H9 (cell line): ENCODE data around the gene ANKMY2. TPM values are rescaled to one million over a fixed set of nuclear protein-coding genes. Genes with fewer than 3 reads are reported as not detected.

Experiments
- DNase-seq: peaks from one replicate; pipeline ENCODE4 v3.0.0-alpha.2; 2017
- H2AFZ ChIP-seq: one replicate; pipeline ENCODE4 v1.6.1; 2013; ENCODE audit warnings: mild to moderate bottlenecking, low read length, control low read depth, moderate library complexity
- H2AK5ac ChIP-seq: 2 replicates; pipeline ENCODE4 v1.6.1; 2013; ENCODE audit warnings: low read length, control low read depth, mixed read lengths; ENCODE audit not compliant: insufficient read length
- H2BK120ac ChIP-seq: one replicate; pipeline ENCODE4 v1.6.1; 2013; ENCODE audit warnings: low read depth, mild to moderate bottlenecking, low read length, control low read depth, inconsistent platforms; ENCODE audit not compliant: poor library complexity, severe bottlenecking
- H2BK12ac ChIP-seq: 2 replicates; pipeline ENCODE4 v1.6.1; 2013; ENCODE audit warnings: low read length, control low read depth, mixed read lengths, low read depth; ENCODE audit not compliant: insufficient read length
- H2BK15ac ChIP-seq: 2 replicates; pipeline ENCODE4 v1.6.1; 2013; ENCODE audit warnings: low read depth, low read length, control low read depth
- H2BK20ac ChIP-seq: one replicate; pipeline ENCODE4 v1.6.1; 2013; ENCODE audit warnings: low read depth, mild to moderate bottlenecking, low read length, control low read depth, inconsistent platforms; ENCODE audit not compliant: poor library complexity, severe bottlenecking
- H2BK5ac ChIP-seq: 2 replicates; pipeline ENCODE4 v1.6.1; 2013; ENCODE audit warnings: low read length, control low read depth, mixed read lengths; ENCODE audit not compliant: insufficient read length
- H3K14ac ChIP-seq: 2 replicates; pipeline ENCODE4 v1.6.1; 2013; ENCODE audit warnings: low read length, control low read depth; ENCODE audit not compliant: insufficient read depth
- H3K18ac ChIP-seq: 2 replicates; pipeline ENCODE4 v1.6.1; 2013; ENCODE audit warnings: low read depth, mild to moderate bottlenecking, mixed read lengths, low read length, control low read depth; ENCODE audit not compliant: insufficient read length
- H3K23ac ChIP-seq: 2 replicates; pipeline ENCODE4 v1.6.1; 2013; ENCODE audit warnings: low read length, control low read depth, mixed read lengths, low read depth; ENCODE audit not compliant: insufficient read length
- H3K23me2 ChIP-seq: 2 replicates; pipeline ENCODE4 v1.6.1; 2013; ENCODE audit warnings: low read depth, mild to moderate bottlenecking, mixed read lengths, low read length, control low read depth; ENCODE audit not compliant: insufficient read length, poor library complexity, severe bottlenecking
- H3K27ac ChIP-seq: 2 replicates; pipeline ENCODE4 v1.5.1; 2013; ENCODE audit warnings: low read length, control low read depth, mixed read lengths, low read depth; ENCODE audit not compliant: insufficient read length
- H3K27me3 ChIP-seq: 2 replicates; pipeline ENCODE4 v1.6.1; 2013; ENCODE audit warnings: low read length, control low read depth, inconsistent platforms; ENCODE audit not compliant: insufficient read depth
- H3K4ac ChIP-seq: 2 replicates; pipeline ENCODE4 v1.6.1; 2013; ENCODE audit warnings: low read depth, mild to moderate bottlenecking, control low read depth, inconsistent platforms, low read length, moderate library complexity
- H3K4me1 ChIP-seq: 2 replicates; pipeline ENCODE4 v1.6.1; 2013; ENCODE audit warnings: low read length, control low read depth, inconsistent platforms; ENCODE audit not compliant: insufficient read depth
- H3K4me2 ChIP-seq: 2 replicates; pipeline ENCODE4 v1.6.1; 2013; ENCODE audit warnings: low read length, control low read depth, mixed read lengths; ENCODE audit not compliant: insufficient read length, insufficient read depth
- H3K56ac ChIP-seq: 2 replicates; pipeline ENCODE4 v1.6.1; 2013; ENCODE audit warnings: low read depth, mild to moderate bottlenecking, mixed read lengths, low read length, control low read depth; ENCODE audit not compliant: insufficient read length
- H3K79me1 ChIP-seq: 2 replicates; pipeline ENCODE4 v1.6.1; 2013; ENCODE audit warnings: low read depth, mild to moderate bottlenecking, moderate library complexity, low read length, control low read depth, inconsistent platforms; ENCODE audit not compliant: insufficient read depth, poor library complexity, severe bottlenecking
- H3K79me2 ChIP-seq: 2 replicates; pipeline ENCODE4 v1.6.1; 2013; ENCODE audit warnings: low read length, control low read depth, inconsistent platforms; ENCODE audit not compliant: insufficient read depth
- H3K9ac ChIP-seq: 2 replicates; pipeline ENCODE4 v1.6.1; 2013; ENCODE audit warnings: low read length, control low read depth, mixed read lengths; ENCODE audit not compliant: insufficient read length; ENCODE audit errors: extremely low read depth
- H3K9me3 ChIP-seq: one replicate; pipeline ENCODE4 v1.6.1; 2013; ENCODE audit warnings: low read depth, low read length, inconsistent platforms; ENCODE audit not compliant: control insufficient read depth
- H3T11ph ChIP-seq: one replicate; pipeline ENCODE4 v1.6.1; 2013; ENCODE audit warnings: mild to moderate bottlenecking, low read length, control low read depth, inconsistent platforms
- H4K20me1 ChIP-seq: one replicate; pipeline ENCODE4 v1.6.1; 2013; ENCODE audit not compliant: control insufficient read depth, insufficient read length, insufficient read depth
- H4K5ac ChIP-seq: 2 replicates; pipeline ENCODE4 v1.6.1; 2013; ENCODE audit warnings: low read depth, mild to moderate bottlenecking, mixed read lengths, low read length, control low read depth; ENCODE audit not compliant: insufficient read length
- H4K8ac ChIP-seq: replicated peaks from 2 replicates; pipeline ENCODE4 v1.6.1; 2013; ENCODE audit warnings: low read length, control low read depth, mixed read lengths, low read depth; ENCODE audit not compliant: insufficient read length
- H4K91ac ChIP-seq: 2 replicates; pipeline ENCODE4 v1.6.1; 2013; ENCODE audit warnings: low read depth, mild to moderate bottlenecking, moderate library complexity, mixed read lengths, low read length, control low read depth; ENCODE audit not compliant: insufficient read length
- H3K27ac Mint-ChIP-seq, 3 experiments: 2 replicates in 2 of 3; 3 replicates in 1 of 3; pipeline ENCODE4 v1.8.0; 2020 to 2021; ENCODE audit warnings: mixed read lengths in 3 of 3, mild to moderate bottlenecking in 1 of 3, moderate library complexity in 1 of 3
- H3K27me3 Mint-ChIP-seq: 2 replicates; pipeline ENCODE4 v1.8.0; 2021; ENCODE audit warnings: low read depth, mild to moderate bottlenecking, moderate library complexity, mixed read lengths
- H3K36me3 Mint-ChIP-seq, 3 experiments: 2 replicates in 2 of 3; 3 replicates in 1 of 3; pipeline ENCODE4 v1.8.0; 2020 to 2021; ENCODE audit warnings: low read depth in 3 of 3, mixed read lengths in 3 of 3; ENCODE audit not compliant: insufficient read depth in 1 of 3
- H3K4me1 Mint-ChIP-seq, 2 experiments: 2 replicates each; pipeline ENCODE4 v1.8.0; 2020; ENCODE audit warnings: mixed read lengths in 2 of 2
- H3K4me3 Mint-ChIP-seq, 2 experiments: 2 replicates in 1 of 2; 3 replicates in 1 of 2; pipeline ENCODE4 v1.8.0; 2020 to 2021; ENCODE audit warnings: mild to moderate bottlenecking in 2 of 2, mixed read lengths in 2 of 2, moderate library complexity in 1 of 2
- H3K9me3 Mint-ChIP-seq, 2 experiments: 2 replicates in 1 of 2; 3 replicates in 1 of 2; pipeline ENCODE4 v1.8.0; 2020; ENCODE audit warnings: mild to moderate bottlenecking in 2 of 2, mixed read lengths in 2 of 2, moderate library complexity in 1 of 2
- CTCF ChIP-seq: fragments of 200-600 bp; sonication (generic); conservative IDR thresholded peaks from 3 replicates; pipeline ENCODE4 v1.8.0; 2021; ENCODE audit warnings: antibody characterized with exemption, mild to moderate bottlenecking
- WGBS: extraction: QIAGEN DNeasy Blood & Tissue Kit; methylation state at CpG from one replicate; pipeline ENCODE4 v1.1.7; 2013; ENCODE audit warnings: missing lambda C conversion rate, low lambda C conversion rate, mixed read lengths; ENCODE audit not compliant: insufficient read length; ENCODE audit errors: extremely low coverage; 5-methylcytosine and 5-hydroxymethylcytosine counted together
- total RNA-seq: library from RNA; stranded (reverse); gene quantifications from 2 replicates; pipeline ENCODE4 v1.2.1, GENCODE V29; 2021

ANKMY2 gene
- total RNA-seq, 1 experiment from 2014 or later, result 12.7 TPM

- Histone ChIP-seq H3K27me3 (no peaks in the 10 kb centered on the region), H3K4me2 (no peak overlapping the region), H3K23ac (no peak overlapping the region), H2BK5ac (no peak overlapping the region), H3K9me3 (no peaks in the 10 kb centered on the region), H2AK5ac (no peak overlapping the region), H2BK120ac (no peak overlapping the region), H3K9ac (no peak overlapping the region), H2BK12ac (no peak overlapping the region), H3K79me2 (no peaks in the 10 kb centered on the region), H3K56ac (no peak overlapping the region), H2BK15ac (no peak overlapping the region), H3K27ac (no peak overlapping the region), H4K20me1 (no peaks in the 10 kb centered on the region), H3K4ac (no peak overlapping the region), H3K4me1 (no peaks in the 10 kb centered on the region; the same call in 1 of the 2 replicates), H3K14ac (no peak overlapping the region), H3T11ph (no peak overlapping the region), H4K8ac (no peak overlapping the region), H4K5ac (no peak overlapping the region), H2BK20ac (no peak overlapping the region), H4K91ac (no peak overlapping the region), H3K79me1 (no peaks in the 10 kb centered on the region), H3K23me2 (no peaks in the 10 kb centered on the region), H2AFZ (no peak overlapping the region), H3K18ac (no peak overlapping the region)
- no CpG with 5 or more reads among the region's 1 CpG for WGBS
- TF ChIP-seq CTCF, result no peak
- no peaks in the 10 kb centered on the region for H3K4me1 Mint-ChIP-seq
- H3K4me3 Mint-ChIP-seq, result no peak overlapping the region
- DNase-seq, result no peak
- no peak overlapping the region for H3K27ac Mint-ChIP-seq
- H3K36me3 Mint-ChIP-seq, result no peaks in the 10 kb centered on the region
- H3K27me3 Mint-ChIP-seq, result no peaks in the 10 kb centered on the region
- no peaks in the 10 kb centered on the region for H3K9me3 Mint-ChIP-seq
Measured at GRCh38 chr7:16550671-16551070, 94.9 kb downstream of the ANKMY2 start.

Other genes with a start within 250 kb of the ANKMY2 start
- gene CRPPA, start 224.2 kb downstream of the ANKMY2 start, total RNA-seq, result 1.6 and 1.9 TPM in 2 replicates
- not detected in 2 replicates for gene SOSTDC1, start 180.0 kb downstream of the ANKMY2 start, total RNA-seq
- not detected in 2 replicates for gene LRRC72, start 118.9 kb downstream of the ANKMY2 start, total RNA-seq
- 60.2 and 64.6 TPM in 2 replicates for gene BZW2, start 427 bp upstream of the ANKMY2 start, total RNA-seq
- 16.4 and 18.7 TPM in 2 replicates for gene TSPAN13, start 108.0 kb upstream of the ANKMY2 start, total RNA-seq
- not detected in 2 replicates for gene AGR2, start 159.2 kb upstream of the ANKMY2 start, total RNA-seq
- gene AGR3, start 236.2 kb upstream of the ANKMY2 start, total RNA-seq, result not detected in 2 replicates